Activated CD4-positive, CD25-positive, alpha-beta regulatory T cell treated with anti-CD3 and anti-CD28 coated beads, Interleukin-2, amount 50 U/mL, for 16 hours (primary cell): Measurements from ENCODE around the gene PRKN.

ENCODE experiments used
- DNase-seq: peaks from one replicate; pipeline ENCODE4 v3.0.0-alpha.2; 2020; ENCODE audit warnings: low read depth, low spot score

Gene PRKN

DNA sequence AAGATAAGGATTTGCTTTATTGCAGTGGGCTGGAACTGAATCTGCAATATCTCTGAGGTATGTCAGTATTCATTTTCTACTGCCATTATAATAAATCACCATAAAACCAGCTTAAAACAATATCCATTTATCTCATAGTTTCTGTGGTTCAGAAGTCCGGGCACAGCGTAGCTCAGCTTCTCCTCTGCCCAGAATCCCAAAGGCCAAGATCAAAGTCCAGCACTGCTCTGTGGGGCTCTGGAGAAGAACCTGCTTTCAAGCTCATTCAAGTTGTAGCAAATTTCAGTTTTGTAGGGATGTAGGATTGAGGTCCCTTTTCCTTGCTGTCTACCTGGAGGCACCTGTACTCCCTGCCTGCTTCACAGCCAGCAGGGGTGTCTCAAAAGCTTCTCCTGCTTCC is 1113.9 kb downstream of the PRKN start:
- DNase-seq: no peak

DNA sequence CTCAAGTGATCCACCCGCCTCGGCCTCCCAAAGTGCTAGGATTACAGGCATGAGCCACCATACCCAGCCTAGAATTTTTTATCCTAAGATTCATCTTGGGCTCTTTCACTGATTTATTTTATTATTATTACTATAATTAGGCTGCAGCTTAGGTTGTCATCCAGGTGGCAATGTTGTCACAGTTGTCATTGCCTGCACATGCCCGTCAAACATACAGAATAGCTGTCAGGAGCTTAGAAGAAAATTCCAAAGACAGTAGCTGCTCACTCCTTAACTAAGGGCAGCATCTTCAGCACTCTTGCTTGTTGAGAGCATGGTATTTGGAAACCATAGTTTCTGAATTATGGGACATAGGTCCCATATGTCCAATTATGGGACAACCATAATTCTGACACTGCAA is 1118.8 kb downstream of the PRKN start:
- DNase-seq: no peak

DNA sequence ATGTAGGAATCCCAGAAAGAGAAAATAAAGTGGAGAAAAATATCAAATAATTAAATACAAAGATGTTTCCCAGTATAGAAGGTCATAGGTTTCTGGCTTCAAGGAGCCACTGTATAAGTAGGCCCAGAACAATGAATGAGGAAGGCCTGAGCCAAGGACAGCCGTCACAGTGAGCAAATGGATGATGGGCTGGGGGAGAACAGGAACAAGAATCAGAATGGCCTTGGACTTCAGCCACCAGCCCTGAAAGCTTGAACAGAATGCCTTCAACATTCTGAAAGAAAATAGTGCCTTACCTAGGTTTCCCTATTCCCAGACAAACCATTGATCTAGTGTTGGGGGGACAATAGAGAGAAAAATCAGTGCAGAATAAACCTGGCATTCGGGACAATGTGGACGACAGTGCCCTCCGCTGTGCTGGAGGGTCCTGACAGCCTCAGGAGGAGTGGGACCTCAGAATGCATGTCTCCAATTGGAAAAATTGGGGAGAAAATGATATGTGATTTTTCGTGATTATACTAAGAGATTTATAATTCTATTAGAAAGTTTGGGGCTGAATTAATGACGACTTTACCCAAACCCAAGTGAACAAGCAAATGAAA is 1119.8 kb downstream of the PRKN start:
- no peak for DNase-seq

DNA sequence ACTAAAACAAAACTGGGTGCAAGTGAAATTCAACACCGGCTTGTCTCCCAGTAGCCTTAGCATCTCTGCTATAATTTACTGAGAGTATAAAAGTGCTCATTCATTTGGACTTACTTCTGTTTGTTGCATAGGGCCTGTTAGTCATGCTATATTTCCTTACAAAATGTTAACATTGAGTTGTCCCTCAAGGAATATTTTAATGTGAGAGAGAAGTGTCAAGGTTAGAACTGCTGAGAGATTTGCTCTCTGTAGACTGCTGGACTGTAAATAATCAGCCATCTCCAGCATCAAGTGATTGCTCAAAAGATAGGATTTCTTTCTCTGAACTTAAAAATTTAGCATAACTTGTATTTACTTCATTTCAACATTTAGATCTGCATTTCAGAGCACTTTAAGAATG is 1125.2 kb downstream of the PRKN start:
- no peak for DNase-seq

DNA sequence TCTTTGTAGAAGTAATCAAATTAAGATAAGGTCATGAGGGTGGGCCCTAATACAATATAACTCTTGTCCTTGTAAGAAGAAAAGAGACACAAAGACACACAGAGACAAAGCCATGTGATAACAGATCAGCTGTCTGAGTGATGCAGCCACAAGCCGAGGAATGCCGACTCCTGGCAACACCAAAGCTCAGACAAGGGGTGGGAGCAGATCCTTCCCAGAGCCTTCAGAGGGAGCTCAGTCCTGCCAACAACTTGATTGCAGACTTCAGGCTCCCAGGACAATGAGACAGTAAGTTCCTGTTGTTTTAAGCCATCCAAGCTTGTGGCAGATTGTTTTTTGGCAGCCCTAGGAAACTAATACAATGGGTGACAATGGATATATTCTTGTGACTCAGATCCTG is 1128.7 kb downstream of the PRKN start:
- no peak for DNase-seq

DNA sequence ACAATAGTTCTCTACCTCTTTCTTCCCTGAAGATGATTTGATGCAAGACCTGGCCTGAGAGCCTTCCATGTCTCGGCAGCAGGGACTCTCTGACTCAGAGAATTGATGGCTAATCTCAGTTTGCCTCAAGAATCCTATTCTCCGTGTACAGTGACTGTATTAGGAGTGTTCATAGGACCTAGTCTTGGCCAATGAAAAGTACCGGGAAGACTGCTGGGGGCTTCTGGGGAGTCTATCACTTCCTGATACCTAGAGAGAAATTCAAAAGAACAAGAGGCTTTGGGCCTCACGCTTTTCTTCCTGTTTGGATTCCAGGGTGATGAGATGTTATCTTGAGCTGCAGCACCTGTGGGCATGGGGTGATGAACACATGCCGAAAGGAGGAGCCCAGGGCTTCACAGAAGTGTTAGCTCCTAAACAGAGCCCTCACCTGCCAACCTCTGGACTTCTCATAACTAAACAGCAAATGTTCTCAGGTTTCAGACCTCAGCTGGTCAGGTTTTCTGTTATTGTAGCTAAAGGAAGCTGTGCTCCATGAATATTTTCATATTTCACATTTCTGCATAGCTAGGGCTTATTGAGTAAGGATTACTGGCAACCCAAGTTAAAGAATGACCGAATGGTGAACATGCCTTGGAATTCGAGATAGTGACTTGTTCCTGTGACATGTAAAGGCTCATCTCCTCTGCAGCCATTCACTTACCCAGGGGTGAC is 1130.6 kb downstream of the PRKN start:
- DNase-seq: no peak

DNA sequence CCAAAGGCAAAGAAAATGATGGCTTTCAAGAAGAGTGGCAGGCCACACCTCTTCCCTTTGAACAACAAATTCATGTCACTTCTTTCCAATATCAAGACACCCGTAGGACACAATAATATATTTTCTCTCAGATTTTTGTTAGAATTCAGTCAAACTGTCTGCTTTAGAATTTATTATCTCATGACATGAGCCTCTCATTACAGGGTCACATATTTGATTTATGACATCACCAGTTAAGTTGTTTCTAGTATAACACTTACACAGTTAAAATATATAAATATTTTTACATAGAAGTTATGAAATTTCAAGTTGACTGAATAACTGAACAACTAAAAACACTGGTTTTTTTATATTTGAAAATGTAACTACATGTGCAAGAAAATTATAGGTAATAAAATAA is 1133.2 kb downstream of the PRKN start:
- DNase-seq: no peak

DNA sequence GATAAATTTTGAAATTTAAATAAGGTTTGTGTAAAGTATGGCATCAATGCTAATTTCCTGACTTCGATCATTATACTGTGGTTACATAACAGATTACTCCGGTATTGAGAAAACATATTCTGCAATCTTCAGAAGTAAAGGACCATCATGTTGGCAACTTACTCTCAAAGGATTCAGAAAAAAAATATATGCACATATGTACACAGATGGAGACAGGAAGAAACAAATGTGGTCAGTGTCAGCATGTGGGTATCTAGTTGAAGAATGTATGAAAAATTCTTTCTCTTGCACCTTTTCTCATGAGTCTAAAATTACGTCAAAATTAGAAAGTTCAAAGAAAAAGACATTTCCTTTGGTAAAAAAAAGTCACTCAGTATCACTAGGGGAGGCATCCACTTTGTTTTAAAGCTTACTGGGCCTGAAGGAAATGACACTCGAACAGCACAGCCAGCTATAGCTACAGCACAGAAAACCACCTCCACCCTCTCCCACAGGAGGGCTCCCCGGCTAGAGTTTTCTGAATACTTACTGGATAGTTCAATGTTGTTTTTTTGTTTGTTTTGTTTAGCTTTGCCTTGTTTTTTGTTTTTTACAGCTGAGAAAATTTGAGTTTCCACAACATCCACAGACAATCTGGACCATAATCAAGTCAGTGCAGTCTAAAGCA is 1136.5 kb downstream of the PRKN start:
- no peak for DNase-seq

DNA sequence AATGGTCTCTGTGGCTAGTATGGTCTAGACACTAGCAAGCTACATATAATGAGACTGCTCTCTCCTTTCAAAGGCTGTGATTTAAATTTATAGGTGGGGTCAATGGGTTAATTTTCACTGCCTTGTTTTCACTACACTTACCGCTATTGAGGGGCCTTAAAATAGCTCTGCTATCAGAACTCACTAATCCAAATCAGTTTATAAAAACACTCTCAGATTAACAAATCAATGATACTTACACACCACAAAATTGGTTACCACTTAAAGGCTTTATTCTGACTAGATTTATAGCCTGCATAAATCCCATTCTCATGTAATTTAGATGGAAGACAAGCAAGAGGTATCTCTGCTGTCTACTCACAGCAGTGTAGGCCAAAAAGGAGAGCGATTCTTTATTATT is 1140.7 kb downstream of the PRKN start:
- no peak for DNase-seq

DNA sequence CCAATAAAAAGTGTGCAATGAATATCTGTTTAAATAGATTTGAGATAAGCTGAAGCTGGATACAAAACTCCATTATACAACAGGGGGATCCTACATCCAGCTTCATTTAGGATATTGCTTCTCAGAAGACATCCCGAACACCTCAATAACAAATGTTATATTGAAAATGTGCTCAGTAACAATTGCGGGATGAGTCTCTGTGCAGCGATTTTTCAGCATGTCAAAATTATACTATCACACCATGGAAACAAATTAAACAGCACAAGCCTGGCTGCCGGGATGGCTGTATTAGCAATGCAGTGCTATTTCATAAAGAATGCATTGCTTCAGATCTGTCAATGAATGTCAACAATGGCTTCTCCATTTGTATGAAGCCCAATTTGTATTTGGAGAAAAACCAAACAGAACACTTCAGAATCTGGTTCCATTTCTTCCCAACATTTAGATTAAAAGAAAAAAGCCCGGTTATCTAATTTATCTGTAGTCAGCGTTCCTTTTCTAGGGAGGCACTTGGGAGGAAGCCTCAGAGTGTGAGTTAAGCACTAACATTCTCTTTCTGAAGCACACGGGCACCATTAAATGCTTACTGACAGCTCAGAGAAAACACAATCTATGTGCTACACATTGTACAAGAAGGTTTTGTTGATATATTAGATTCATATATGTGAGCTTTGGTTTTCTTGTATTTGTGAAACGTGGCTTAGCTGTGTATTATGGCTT is 1142.8 kb downstream of the PRKN start:
- DNase-seq: no peak

DNA sequence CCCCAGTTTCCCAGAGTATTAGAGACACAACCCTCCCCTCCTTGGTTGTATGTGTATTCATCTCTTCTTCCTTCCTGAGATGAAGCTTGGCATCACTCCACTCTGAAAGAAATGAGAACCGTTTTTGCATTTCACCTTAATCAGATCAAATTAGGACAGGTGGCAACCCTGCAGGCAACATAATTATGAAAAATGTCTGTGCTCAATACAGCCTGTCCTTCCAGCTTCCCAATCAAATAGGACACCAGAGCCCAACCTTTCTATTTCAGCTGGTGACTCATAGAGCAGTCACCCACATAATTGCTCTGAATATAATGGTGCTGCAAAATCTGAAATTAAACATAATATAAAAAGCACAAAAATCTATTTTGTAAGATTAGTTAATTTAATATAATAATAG is 1143.5 kb downstream of the PRKN start:
- no peak for DNase-seq

DNA sequence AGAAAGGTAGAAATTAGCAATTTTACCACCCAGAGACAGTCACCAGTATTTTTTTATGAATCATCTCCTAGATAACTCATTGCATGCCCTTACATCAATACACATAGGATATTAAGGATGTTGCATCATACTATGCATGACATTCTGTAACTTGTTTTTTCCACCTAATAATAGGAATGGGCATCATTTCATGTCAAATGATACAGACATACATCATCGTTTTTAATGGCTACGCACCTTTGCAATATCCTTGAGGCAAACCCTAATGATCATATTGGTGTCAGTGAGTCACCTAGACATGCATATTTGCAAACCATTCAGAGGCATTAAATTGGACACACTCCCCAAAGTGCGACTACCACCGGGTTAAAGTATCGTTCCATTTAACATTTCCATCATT is 1144.0 kb downstream of the PRKN start:
- no peak for DNase-seq

DNA sequence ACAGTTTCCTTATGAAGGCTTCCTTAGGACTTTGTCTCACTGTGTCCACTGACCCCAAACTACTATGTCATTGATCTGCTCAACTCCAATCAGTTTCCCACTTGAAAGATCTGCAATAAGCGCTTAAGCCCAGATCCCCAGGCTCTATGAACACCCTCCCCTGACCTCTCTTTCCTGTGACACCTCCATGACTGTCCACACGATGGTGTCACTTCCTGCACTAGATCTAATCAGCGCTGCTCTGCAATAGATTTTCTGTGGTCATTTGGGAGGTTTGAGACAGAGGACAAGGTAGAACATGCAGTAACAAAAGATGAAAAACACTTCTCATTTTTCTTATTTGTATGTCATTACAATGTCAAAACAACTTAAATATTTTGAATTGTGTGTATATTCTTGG is 1149.1 kb downstream of the PRKN start:
- no peak for DNase-seq

DNA sequence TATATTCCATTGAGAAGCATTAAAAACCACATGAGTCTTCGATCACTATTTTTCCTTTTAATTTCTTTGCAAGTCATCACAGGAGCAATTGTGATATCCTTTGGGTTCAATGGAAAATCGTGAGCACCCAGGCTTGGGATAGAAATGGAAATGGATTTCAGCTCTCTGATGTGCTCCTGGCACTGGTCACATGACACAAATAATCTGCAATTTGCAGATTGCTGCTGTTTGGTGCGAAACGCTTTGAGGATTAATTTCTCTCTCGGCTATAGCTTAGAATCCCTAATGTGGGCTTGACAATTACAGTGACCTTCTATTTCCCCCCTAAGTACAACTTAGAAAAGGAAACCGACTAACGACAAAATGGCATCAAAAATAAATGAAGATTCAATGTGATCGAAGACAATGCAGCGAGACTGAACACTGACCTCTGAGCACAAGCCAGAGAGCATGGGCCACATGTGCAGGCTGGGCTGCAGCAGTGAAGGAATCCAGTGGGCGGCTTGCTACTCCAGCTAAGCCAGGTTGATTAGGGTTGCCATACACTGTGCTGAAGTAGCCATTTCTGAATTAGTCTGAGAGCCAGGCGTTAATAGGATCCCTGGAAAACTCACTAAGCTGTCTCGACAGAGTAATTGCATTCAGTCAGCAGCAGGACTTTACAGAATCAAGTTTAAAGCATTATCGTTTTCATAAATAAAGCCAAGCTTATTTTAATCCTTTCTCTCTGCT is 1151.9 kb downstream of the PRKN start:
- DNase-seq: no peak

DNA sequence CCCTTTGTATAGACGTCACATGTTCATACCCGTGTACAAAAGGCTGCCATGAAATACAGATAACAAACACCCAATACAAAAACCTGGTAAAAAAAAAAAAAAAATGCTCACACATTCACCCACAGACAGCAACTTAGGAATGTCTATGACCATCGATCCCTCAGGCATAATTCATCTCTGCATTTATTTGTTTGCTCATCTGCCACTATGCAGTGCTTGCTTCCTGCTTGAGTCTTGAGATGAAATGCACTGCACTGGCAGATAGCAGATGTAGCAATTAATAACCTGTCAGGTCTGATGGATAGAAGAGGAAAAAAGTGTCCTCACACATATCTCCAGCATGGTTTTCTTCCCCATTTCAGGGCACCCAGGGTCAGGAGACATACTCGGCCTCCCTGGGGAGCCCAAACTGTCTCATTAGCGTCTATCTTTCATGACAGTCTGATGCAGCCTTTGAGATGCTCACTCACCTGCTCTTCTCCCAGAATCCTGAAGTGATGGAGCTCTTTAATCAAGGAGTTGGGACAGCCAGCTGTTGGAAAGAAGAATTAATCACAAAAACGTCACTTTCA is 1158.6 kb downstream of the PRKN start:
- no peak for DNase-seq

DNA sequence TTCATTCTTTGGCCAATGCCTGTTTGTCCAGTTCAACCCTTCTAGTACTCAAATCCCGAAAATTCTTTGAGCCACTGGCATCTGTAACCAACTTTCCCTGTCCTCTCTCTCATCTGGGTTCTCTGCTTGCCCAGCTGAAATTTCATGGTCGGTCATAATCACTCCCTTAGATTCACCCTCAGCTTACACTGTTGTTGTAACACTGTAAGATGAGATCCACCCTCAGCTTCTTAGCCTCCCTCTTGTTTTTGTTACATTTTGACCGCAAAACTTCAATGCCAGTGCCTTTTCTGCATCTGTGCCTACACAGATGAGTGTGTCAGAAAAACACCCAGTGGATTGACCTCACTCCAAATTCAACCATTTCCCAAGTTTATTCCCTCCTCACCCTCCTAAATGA is 1162.6 kb downstream of the PRKN start:
- DNase-seq: no peak

DNA sequence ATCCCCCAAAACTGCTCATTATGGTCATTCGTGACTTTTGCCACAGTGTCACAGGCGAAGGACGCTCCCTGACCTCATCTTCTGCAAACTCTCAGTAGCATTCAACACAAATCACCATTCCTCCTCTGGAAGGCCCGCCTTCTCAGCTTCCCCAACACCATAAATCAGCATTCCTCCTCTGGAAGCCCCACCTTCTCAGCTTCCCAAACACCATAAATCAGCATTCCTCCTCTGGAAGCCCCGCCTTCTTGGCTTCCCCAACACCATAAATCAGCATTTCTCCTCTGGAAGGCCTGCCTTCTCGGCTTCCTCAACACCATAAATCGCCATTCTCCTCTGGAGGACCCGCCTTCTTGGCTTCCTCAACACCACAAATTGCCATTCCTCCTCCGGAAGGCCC is 1165.7 kb downstream of the PRKN start:
- DNase-seq: no peak

DNA sequence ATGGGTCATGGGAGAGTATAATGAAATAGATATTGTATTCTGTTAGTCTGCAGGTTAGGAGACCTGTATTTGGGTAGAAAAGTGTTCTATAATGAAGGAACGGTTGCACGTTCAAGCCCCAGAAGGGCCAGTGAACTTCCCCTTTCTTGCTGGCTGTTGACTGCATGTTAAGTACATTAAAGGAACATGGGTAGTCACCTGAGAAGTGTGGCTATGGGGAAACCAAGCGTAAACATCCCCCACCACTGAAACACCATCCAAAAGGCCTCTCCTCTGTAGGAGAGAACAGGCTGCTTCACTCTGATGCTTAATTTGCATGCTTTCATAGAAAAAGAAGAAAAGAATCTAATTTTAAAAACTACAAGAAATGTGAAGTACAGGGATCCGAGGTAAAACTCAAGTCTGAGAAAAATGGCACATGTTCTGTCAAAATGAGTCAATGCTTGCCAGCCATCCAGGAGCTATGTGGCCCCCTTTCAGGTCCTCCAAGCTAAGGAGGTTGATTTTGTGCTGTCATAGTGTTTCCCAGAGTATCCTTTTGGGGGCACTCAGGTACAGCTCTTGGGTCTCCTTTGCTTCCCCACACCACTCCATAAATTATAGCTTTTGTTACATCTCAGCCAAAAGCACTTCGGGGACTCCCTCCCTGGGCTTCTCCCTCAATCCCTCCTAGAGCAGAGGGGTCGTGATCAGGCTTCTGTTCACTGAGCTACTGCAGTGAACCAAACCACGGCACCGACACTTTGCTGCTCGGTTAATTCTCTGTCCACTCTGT is 1170.0 kb downstream of the PRKN start:
- DNase-seq: no peak

DNA sequence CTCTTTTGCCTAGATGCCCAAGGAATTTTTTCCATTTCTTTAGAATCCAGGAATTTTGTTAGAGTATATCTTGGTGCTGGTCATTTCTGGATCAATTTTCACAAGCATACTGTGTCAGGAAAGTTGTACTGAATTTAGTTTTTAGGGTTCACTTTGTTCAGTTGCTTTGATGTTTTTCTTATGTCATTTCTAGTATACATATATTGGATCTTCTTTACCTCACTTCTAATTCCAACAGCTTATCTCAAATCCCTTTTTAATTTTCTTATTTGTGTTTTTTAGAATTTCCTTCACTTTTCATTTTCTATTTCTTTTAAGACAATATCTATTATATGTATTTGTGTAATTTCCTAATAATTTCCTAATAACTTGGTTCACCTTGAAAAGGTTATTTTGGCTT is 1172.7 kb downstream of the PRKN start:
- DNase-seq: no peak

DNA sequence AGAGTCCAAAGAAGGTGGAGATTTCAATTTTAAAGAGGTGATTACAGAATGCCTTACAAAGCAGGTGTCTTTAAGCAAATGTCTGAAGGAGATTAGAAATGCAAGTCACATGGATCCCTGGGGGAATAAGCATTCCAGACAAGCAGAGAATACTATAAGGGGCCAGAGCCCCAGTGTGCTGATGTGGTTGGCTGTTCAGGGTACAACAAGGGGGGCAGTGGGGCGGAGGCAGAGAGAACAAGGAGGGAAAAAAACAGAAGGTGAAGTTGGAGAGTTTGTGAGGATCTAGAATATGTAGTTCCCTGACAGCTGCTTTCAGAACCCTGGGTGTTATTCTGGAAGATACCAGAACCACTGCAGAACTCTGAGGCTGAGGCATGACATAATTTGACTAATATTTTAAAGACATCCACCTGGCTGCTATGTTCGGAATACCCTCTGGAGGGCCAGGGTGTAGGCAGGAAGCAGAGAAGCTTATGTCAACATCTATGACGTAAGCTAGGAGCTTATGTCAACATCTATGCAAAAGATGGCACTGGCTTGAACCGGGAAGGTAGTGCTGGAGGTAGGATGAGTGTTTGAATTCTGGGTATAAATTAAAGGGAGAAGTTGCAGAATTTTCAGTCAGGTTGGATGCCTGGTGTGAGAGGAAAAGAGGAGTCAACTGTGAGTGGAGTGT is 1177.5 kb downstream of the PRKN start:
- no peak for DNase-seq
